ENCODE measurements around the gene FRAS1. TPM values are rescaled to one million over a fixed set of nuclear protein-coding genes. Genes with fewer than 3 reads are reported as not detected.
A peak's percentile ranks its signal among the peaks of the same experiment; 100 is the strongest.

Gene FRAS1
- total and polyA plus RNA-seq, 9 of the 15 experiments (the other 6 are each of a cell fraction or from before 2014, with no cell fraction given): under 0.01 to 0.11 (median 0.04) TPM; not detected in 2

- TF ChIP-seq SIX5 (IDR thresholded peaks at IDR 0.05; ENCODE audit: borderline replicate concordance in 1 of 2, insufficient read depth in 1 of 2, low read depth in 1 of 2, low read length in 2 of 2) (no peak), CREB1 (IDR thresholded peaks at IDR 0.05) (no peak), CREB1 (CRISPR knock-in tag; IDR thresholded peaks at IDR 0.05) (no peak), ARID1B (IDR thresholded peaks at IDR 0.05) (no peak), RBM34 (IDR thresholded peaks at IDR 0.05; ENCODE audit: borderline replicate concordance, insufficient read depth, low read length) (no peak), ZFP36 (IDR thresholded peaks at IDR 0.05; ENCODE audit: low read depth, low read length, partially characterized antibody) (no peak), SLC30A9 (CRISPR knock-in tag; IDR thresholded peaks at IDR 0.05) (no peak), NFIC (IDR thresholded peaks at IDR 0.05) (no peak), NONO (IDR thresholded peaks at IDR 0.05; ENCODE audit: low read depth in 2 of 2, low read length in 1 of 2) (no peak), GTF2A2 (tag; IDR thresholded peaks at IDR 0.05) (no peak), XRCC3 (IDR thresholded peaks at IDR 0.05) (no peak), PHB (CRISPR knock-in tag; IDR thresholded peaks at IDR 0.05) (no peak), KAT7 (CRISPR knock-in tag; IDR thresholded peaks at IDR 0.05; ENCODE audit: borderline replicate concordance) (no peak), ZBTB1 (CRISPR knock-in tag; IDR thresholded peaks at IDR 0.05; ENCODE audit: borderline replicate concordance, low read depth) (peak; percentile 49; the same call in 1 of the 2 replicates), DEAF1 (CRISPR knock-in tag; IDR thresholded peaks at IDR 0.05) (no peak), BRD9 (IDR thresholded peaks at IDR 0.05; ENCODE audit: low read depth, partially characterized antibody) (no peak), ARID3B (CRISPR knock-in tag; IDR thresholded peaks at IDR 0.05; ENCODE audit: borderline replicate concordance) (no peak), ZNF57 (CRISPR knock-in tag; IDR thresholded peaks at IDR 0.05) (no peak), COPS2 (conservative IDR thresholded peaks at IDR 0.05) (no peak), CLOCK (CRISPR knock-in tag; IDR thresholded peaks at IDR 0.05; ENCODE audit: borderline replicate concordance) (no peak), TBL1XR1 (IDR thresholded peaks at IDR 0.05; ENCODE audit: low read length in 2 of 2) (no peak)
Measured at GRCh38 chr4:78551420-78552351, 494.6 kb downstream of the FRAS1 start, which contains the start of gene ANXA3 (continued).
